ENCODE results near the gene MDK. TPM values are rescaled to one million over a fixed set of nuclear protein-coding genes. Genes with fewer than 3 reads are reported as not detected.

Gene MDK
- polyA plus RNA-seq, 1 donor from 2014 or later: 90.3 TPM

- H3K79me2 ChIP-seq (replicated peaks; ENCODE audit: insufficient read depth, low read length): no peaks in the 10 kb centered on the region
- no peaks in the 10 kb centered on the region for H3F3A ChIP-seq (ENCODE audit: insufficient read depth, low read length, poor library complexity, severe bottlenecking)
- no peak overlapping the region for H3K4me2 ChIP-seq (ENCODE audit: low read length)
- no peak for TF ChIP-seq RAD21 (conservative IDR thresholded peaks at IDR 0.05)
- no peak for TF ChIP-seq CTCF (IDR thresholded peaks at IDR 0.05; ENCODE audit: poor library complexity, severe bottlenecking)
- no peak for TF ChIP-seq REST (IDR thresholded peaks at IDR 0.05; ENCODE audit: borderline replicate concordance)
- TF ChIP-seq MXI1 (conservative IDR thresholded peaks at IDR 0.05; ENCODE audit: poor library complexity, severe bottlenecking): no peak
- no peak for TF ChIP-seq TAF1 (IDR thresholded peaks at IDR 0.05; ENCODE audit: low read depth)
- TF ChIP-seq SMC3 (conservative IDR thresholded peaks at IDR 0.05; ENCODE audit: poor library complexity): no peak
- no peak for TF ChIP-seq EZH2 (IDR thresholded peaks at IDR 0.05; ENCODE audit: borderline replicate concordance, insufficient read depth, low read length, poor library complexity, severe bottlenecking)
- no peak for TF ChIP-seq EP300 (conservative IDR thresholded peaks at IDR 0.05; ENCODE audit: poor library complexity, severe bottlenecking)
- TF ChIP-seq POLR2AphosphoS5 (IDR thresholded peaks at IDR 0.05): no peak
- H3K27ac ChIP-seq (ENCODE audit: low read length): no peak overlapping the region
- no peak overlapping the region for H3K4me3 ChIP-seq (ENCODE audit: low read length)
- no peaks in the 10 kb centered on the region for H3K9me3 ChIP-seq (ENCODE audit: low read length)
- no peaks in the 10 kb centered on the region for H3K27me3 ChIP-seq (ENCODE audit: insufficient read depth, low read depth, low read length)
- H3K9ac ChIP-seq (ENCODE audit: low read length): no peak overlapping the region
- no peak overlapping the region for H2AFZ ChIP-seq (ENCODE audit: low read depth, low read length)
- H4K20me1 ChIP-seq (ENCODE audit: insufficient read depth): no peaks in the 10 kb centered on the region
- no peaks in the 10 kb centered on the region for H3K36me3 ChIP-seq (ENCODE audit: insufficient read depth, low read length)
- no peaks in the 10 kb centered on the region for H3K9me2 ChIP-seq (ENCODE audit: insufficient read depth, low read length)
Measured at GRCh38 chr11:46418751-46419150, 37.3 kb downstream of the MDK start.

GRCh38 chr11:46420513-46420912, 39.0 kb downstream of the MDK start:
- H3K9me3 ChIP-seq (ENCODE audit: low read length): no peaks in the 10 kb centered on the region
- H3K27ac ChIP-seq (ENCODE audit: low read length): no peak overlapping the region
- no peak overlapping the region for H3K4me3 ChIP-seq (ENCODE audit: low read length)
- no peaks in the 10 kb centered on the region for H3F3A ChIP-seq (ENCODE audit: insufficient read depth, low read length, poor library complexity, severe bottlenecking)
- no peak overlapping the region for H2AFZ ChIP-seq (ENCODE audit: low read depth, low read length)
- H3K79me2 ChIP-seq (replicated peaks; ENCODE audit: insufficient read depth, low read length): no peaks in the 10 kb centered on the region
- no peaks in the 10 kb centered on the region for H3K36me3 ChIP-seq (ENCODE audit: insufficient read depth, low read length)
- no peak for TF ChIP-seq TAF1 (IDR thresholded peaks at IDR 0.05; ENCODE audit: low read depth)
- no peak for TF ChIP-seq RAD21 (conservative IDR thresholded peaks at IDR 0.05)
- no peaks in the 10 kb centered on the region for H3K9me2 ChIP-seq (ENCODE audit: insufficient read depth, low read length)
- H3K27me3 ChIP-seq (ENCODE audit: insufficient read depth, low read depth, low read length): no peaks in the 10 kb centered on the region
- no peak overlapping the region for H3K9ac ChIP-seq (ENCODE audit: low read length)
- no peaks in the 10 kb centered on the region for H4K20me1 ChIP-seq (ENCODE audit: insufficient read depth)
- no peak overlapping the region for H3K4me2 ChIP-seq (ENCODE audit: low read length)
